ENCODE data around the gene LIMCH1. TPM values are rescaled to one million over a fixed set of nuclear protein-coding genes. Genes with fewer than 3 reads are reported as not detected.

LIMCH1 gene
- total and polyA plus RNA-seq, 2 of the 8 experiments (the other 6 are each of a cell fraction or from before 2014, with no cell fraction given) = 2.7 to 3.0 TPM

- Histone ChIP-seq H2AK5ac (ENCODE audit: low read depth, low read length) (peak overlapping the region; percentile 10; the same call in 1 of the 2 replicates), H3K9ac (replicated peaks in 1 of 4; ENCODE audit: extremely low read depth in 1 of 4, low read depth in 3 of 4, low read length in 3 of 4) (peak overlapping the region in 1 of 4 experiments; percentile 31; a peak in 1 of 7 replicates), H3K14ac (ENCODE audit: insufficient read length) (peak overlapping the region; percentile 64), H3K79me2 (ENCODE audit: control insufficient read depth in 1 of 2, insufficient read depth in 2 of 2, low read length in 2 of 2) (no peaks in the 10 kb centered on the region), H2BK5ac (ENCODE audit: low read depth, low read length) (peak overlapping the region; percentile 22; the same call in 1 of the 2 replicates), H2BK12ac (ENCODE audit: low read depth, low read length) (peak overlapping the region; percentile 63), H2AFZ (ENCODE audit: low read length) (peak overlapping the region; percentile 21; the same call in 1 of the 2 replicates), H3K4me3 (ENCODE audit: extremely low read depth in 1 of 4, insufficient read depth in 2 of 4, low read depth in 3 of 4, low read length in 4 of 4) (peak overlapping the region in 1 of 4 experiments; percentile 33; a peak in 2 of 8 replicates), H3K23ac (ENCODE audit: insufficient read length) (no peak overlapping the region), H4K20me1 (replicated peaks in 1 of 2; ENCODE audit: control insufficient read depth in 1 of 2, insufficient read depth in 2 of 2, low read length in 2 of 2) (no peaks in the 10 kb centered on the region), H3K23me2 (ENCODE audit: low read depth, low read length) (no peaks in the 10 kb centered on the region), H3K27ac (ENCODE audit: low read depth, low read length) (no peak overlapping the region), H3K79me1 (ENCODE audit: low read depth, low read length) (no peaks in the 10 kb centered on the region), H2BK20ac (ENCODE audit: low read length) (no peak overlapping the region), H3K18ac (ENCODE audit: extremely low read depth, low read length) (no peak overlapping the region; the same call in 1 of the 2 replicates), H3K27me3 (replicated peaks in 1 of 4; ENCODE audit: control insufficient read depth in 3 of 4, extremely low read depth in 1 of 4, insufficient read depth in 3 of 4, low read length in 3 of 4) (no peaks in the 10 kb centered on the region), H3K4me1 (replicated peaks in 1 of 4; ENCODE audit: control insufficient read depth in 3 of 4, insufficient read depth in 4 of 4, low read length in 3 of 4) (peaks cover 7 to 17% (median 14%) of the 10 kb centered on the region in 4 experiments), H4K91ac (replicated peaks; ENCODE audit: insufficient read length, low read length) (peak overlapping the region; percentile 75), H3K36me3 (ENCODE audit: control insufficient read depth in 2 of 4, insufficient read depth in 4 of 4, low read length in 3 of 4) (no peaks in the 10 kb centered on the region), H2BK120ac (replicated peaks; ENCODE audit: low read depth, low read length) (peak overlapping the region; percentile 57), H4K8ac (ENCODE audit: extremely low read depth, insufficient read depth, low read length) (no peak overlapping the region), H3K9me3 (ENCODE audit: insufficient read depth in 2 of 2, low read depth in 1 of 2, low read length in 1 of 2) (no peaks in the 10 kb centered on the region), H4K5ac (ENCODE audit: insufficient read length, low read depth, low read length) (peak overlapping the region; percentile 58), H3K4ac (replicated peaks; ENCODE audit: insufficient read length, low read depth, low read length) (peak overlapping the region; percentile 83), H3K56ac (replicated peaks; ENCODE audit: insufficient read length, low read depth, low read length) (no peak overlapping the region), H2BK15ac (ENCODE audit: low read length) (no peak overlapping the region), H3K4me2 (ENCODE audit: insufficient read depth in 1 of 2, low read depth in 2 of 2, low read length in 2 of 2) (peak overlapping the region; percentile 38 to 46; a peak in 3 of 4 replicates)
- TF ChIP-seq SP4 (IDR thresholded peaks at IDR 0.05; ENCODE audit: low read length) (no peak), JUND (IDR thresholded peaks at IDR 0.05; ENCODE audit: low read length) (no peak), TBP (IDR thresholded peaks at IDR 0.05; ENCODE audit: low read depth, low read length) (no peak), PHF8 (conservative IDR thresholded peaks at IDR 0.05; ENCODE audit: low read depth, low read length) (no peak), ATF3 (IDR thresholded peaks at IDR 0.05; ENCODE audit: insufficient read depth, low read depth, low read length) (peak; percentile 56; the same call in 1 of the 2 replicates), TAF7 (optimal IDR thresholded peaks at IDR 0.05; ENCODE audit: borderline replicate concordance, low read depth, low read length) (no peak), POLR2A (IDR thresholded peaks at IDR 0.05; ENCODE audit: control extremely low read depth in 1 of 2, low read depth in 2 of 2, low read length in 2 of 2) (no peak), CEBPB (IDR thresholded peaks at IDR 0.05; ENCODE audit: low read depth, low read length) (peak; percentile 83), POU5F1 (IDR thresholded peaks at IDR 0.05; ENCODE audit: low read depth, low read length) (peak; percentile 81; the same call in 1 of the 2 replicates), ZNF274 (IDR thresholded peaks at IDR 0.05; ENCODE audit: borderline replicate concordance, extremely low read depth, low read length) (no peak)
- ChIA-PET CTCF (ENCODE audit: partially characterized antibody) (interaction anchor here (0.7 to 2.1 kb wide), 9 partner anchors 8 to 340 kb away, joined by 3 to 6 read pairs (median 3); no protein-coding TSS in a partner anchor), POLR2A (ENCODE audit: partially characterized antibody) (no interaction called here)
- FAIRE-seq (peak; percentile 87), DNase-seq (ENCODE audit: low read depth in 1 of 2, low spot score in 2 of 2) (no peak)
- WGBS, 2 experiments (ENCODE audit: extremely low coverage in 1 of 2, insufficient coverage in 1 of 2, insufficient read length in 1 of 2, insufficient replicate concordance in 2 of 2, low coverage in 1 of 2, low lambda C conversion rate in 2 of 2, missing lambda C conversion rate in 1 of 2) = 49% methylated on average over 5 of the region's 5 CpGs; no CpG with 5 or more reads in 1 of the 2 experiments
Observed at GRCh38 chr4:41620594-41621256, 82.8 kb downstream of the LIMCH1 start.
